MV-4-11 (cell line): ENCODE measurements around the gene SREBF2.
"Not testable (repeated sequence)": the region's sequence is repeated elsewhere in the genome, so short reads cannot be mapped to it uniquely, and the experiment has no call there.

Experiments used
- DNase-seq: peaks from one replicate; lab custom pipeline; 2025; lab: John Stamatoyannopoulos, UW

Gene SREBF2

DNA sequence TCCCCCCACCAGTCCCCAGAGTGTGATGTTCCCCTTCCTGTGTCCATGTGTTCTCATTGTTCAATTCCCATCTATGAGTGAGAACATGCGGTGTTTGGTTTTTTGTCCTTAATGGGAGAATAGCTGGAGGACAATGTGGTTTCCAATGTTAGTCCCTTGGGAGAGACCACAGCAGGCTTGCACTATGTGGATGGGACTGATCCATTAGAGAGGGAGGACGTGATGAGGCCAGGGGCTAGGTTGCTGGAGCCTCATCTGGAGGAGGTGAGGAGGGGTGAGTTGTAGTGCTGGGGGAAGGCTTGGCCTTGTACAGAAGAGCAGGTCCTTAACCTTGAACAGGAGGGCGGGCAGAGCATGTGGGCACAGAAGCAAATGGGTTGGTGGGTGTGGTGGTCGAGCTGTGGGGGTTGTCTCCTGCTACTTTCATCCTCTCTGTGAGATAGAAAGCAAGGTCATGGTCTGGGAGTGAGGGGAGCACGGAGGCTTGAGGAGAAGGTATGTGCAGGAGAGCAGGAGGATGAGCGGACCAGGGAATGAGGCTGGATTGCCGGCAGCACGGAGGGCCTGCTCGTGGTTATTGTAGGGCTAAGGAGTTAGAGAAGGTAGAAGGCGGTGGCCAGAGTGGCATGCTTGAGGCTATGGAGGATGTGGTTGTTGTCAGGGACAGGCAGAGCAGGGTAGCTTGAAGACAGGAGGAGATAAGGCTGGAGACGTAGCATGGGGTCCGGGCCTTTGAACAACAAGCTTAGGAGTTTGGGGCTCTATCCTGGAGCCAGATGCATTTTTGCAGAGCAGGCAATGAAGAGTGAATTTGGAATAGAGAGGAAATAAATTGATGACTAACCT is 11.2 kb upstream of the SREBF2 start:
- DNase-seq: no peak

GRCh38 chr22:41822317-41823057 is 10.4 kb upstream of the SREBF2 start:
- DNase-seq: peak; percentile 21

DNA sequence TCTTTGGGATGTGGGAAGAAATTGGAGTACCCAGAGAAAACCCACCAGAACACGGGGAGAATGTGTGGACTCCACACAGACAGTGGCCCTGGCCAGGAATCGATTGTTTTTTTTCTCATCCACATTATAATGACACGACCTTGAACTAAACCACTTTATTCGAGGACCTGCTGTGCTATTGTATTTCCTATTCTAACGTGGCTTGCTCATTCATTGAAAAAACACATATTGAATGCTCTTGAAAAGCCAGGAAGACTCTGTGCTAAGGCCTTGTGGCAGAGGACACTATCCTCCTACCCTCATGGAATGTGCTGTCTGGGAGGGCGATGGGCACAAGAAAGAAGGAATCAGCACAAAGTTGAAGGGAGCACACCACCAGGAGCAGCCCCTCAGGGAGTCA is 9.1 kb upstream of the SREBF2 start:
- DNase-seq: no peak

DNA sequence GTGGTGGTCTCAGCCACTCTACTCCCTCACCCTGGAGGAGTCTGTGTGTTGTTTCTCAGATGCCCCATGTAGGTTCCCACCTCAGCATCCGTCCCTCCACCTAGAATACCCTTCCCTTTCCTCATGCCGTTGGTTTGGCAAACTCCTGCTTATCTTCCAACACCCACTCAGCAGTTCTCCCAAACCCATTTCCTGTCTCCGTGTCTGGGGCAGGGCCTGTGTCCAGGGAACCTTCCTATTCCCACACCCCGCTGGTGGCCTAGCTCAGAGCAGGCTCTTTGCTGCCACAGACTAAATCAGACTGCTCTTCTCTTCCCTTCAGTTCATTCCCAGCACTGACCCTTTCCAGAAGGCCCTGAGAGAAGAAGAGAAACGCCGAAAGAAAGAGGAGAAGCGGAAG is 7.5 kb upstream of the SREBF2 start:
- DNase-seq: no peak

DNA sequence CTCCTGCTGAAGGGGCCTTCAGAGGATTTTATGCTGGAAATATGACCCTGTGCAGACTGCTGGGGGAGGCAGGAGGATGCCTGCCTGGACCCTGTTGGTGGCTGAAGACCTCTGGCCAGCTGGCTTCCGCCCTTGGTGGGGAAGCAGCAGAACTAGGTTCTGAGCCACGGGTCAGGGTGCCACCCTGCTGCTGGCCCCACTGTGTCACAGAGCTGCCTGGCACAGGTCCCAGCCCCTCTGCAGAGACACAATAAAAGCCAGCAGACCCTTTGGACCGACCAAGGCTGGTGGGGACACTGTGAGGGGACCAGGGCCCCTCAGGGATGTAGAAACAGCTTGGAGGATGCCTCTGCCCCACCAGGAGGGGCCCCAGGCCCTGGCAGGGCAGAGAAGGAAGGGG is 6.9 kb upstream of the SREBF2 start:
- DNase-seq: no peak

DNA sequence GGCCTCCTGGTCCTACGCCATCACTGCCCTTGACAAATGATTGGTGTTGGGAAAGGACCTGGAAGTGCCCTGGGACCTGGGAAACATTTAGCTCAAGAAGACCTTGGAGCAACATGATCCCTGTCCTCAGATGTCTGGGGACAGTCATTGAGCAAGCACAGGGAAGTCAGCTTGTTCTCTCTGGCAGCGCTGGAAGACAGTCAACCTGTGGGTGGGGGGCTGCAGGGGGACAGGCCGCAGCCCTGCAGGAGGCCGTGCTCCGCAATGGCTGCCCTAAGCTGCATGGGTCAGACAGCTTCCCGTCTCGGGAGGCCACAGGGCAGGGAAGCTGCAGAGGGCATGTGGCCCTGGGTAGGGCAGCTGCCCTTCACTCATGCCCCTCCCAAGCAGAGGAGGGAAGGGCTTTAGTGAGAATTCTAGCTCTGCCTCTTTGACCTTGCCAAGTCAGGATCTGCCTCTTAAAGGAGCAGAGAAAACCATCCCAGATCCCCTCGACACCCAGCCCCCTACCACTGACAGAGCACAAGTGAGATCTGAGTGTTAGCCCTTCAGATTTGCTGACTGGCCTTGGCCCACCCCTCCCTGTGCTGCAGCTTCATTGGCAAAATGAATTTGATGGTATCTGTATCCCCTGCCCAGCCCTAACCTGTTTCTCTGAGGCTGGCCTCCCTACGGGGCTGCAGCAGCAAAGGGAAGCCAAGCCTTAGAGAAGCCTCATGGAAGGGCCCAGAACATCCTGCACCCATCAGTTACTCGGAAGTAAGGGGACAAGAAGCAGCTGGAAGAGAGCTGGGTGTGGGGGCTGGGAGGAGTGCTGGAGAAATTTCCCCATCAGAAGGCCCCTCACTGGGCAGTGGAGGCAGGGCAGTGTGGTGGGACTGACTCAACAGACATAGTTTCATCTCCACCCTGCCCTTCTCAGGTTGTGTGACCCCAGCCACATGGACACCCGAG is 6.2 kb upstream of the SREBF2 start:
- DNase-seq: no peak

GRCh38 chr22:41827671-41828070 is 5.2 kb upstream of the SREBF2 start:
- DNase-seq: no peak

GRCh38 chr22:41828516-41828915 is 4.4 kb upstream of the SREBF2 start:
- DNase-seq: no peak

GRCh38 chr22:41830174-41830573 is 2.7 kb upstream of the SREBF2 start:
- DNase-seq: no peak

DNA sequence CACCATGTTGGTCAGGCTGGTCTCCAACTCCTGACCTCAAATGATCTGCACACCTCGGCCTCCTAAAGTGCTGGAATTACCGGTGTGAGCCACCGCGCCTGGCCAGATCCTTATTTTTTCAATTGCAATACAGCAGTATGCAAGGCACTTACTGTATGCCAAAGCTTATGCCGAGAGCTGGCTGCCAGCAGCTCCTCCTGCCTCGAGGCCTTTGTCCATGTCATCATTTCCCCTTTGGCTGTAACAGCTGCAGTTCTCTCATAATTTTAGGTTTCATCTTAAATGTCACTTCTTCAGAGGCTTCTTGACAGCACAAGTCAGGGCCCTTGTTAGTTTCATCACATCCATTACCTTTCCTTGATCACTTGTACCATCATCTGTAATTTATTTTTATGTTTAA is 1.5 kb upstream of the SREBF2 start:
- peak; percentile 80 for DNase-seq

- peak; percentile 41 for DNase-seq
Observed at GRCh38 chr22:41831828-41832552, 915 bp upstream of the SREBF2 start.

DNA sequence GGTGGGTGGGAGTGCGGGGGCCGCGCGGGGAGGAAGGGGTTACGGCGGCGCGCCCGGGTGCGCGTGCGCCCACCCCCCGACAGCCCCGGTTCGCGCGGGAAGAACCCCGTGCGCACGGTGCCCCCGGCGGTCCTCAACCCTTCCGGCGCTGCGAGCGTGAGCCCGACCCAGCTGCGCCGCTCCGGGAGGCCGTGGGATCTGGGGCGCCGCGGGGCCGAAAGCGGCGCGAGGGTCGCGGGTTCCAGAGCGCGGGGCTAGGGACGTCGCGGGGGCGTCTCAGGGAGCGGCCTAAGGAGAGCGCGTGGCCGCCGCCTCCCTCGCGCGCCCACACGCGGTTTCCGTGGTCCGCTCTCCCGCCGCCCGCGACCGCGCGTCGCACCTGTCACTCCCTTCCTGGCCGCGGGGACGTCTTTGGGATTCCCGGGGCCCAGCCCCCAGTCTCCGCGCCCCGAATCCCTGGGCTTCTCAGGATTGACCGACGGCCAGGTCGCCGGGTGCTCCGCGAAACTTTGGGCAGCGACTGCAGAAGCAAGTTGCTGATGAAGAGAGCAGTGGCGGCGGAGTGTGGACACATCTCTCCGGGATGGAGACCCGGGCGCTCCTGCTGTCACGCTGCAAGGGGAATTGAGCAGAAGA is 582 bp downstream of the SREBF2 start:
- no peak for DNase-seq

GRCh38 chr22:41834005-41834944 is 1.4 kb downstream of the SREBF2 start:
- DNase-seq: peak; percentile 20

- DNase-seq: not testable (repeated sequence)
Observed at GRCh38 chr22:41835462-41835861, 2.6 kb downstream of the SREBF2 start.

GRCh38 chr22:41836551-41836950 is 3.6 kb downstream of the SREBF2 start:
- no peak for DNase-seq

- DNase-seq: no peak
Observed at GRCh38 chr22:41838842-41839618, 6.1 kb downstream of the SREBF2 start.

DNA sequence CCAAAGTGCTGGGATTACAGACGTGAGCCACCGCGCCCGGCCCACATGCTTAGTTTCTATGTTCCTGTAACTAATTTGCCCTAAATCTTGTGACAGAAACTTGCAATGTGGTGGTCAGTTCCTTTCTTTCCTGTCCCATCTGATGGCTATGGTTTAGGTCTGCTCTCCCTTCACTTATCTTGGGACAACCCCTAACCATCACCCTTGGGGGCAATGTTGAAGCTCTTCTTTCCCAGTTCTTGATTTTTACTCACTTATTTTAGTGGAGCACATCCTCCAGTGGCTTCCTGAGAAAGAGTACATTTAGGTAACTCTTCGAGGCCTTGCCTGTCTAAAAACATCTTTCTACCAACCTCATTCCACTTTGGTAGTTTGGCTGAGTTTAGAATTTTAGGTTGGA is 7.3 kb downstream of the SREBF2 start:
- no peak for DNase-seq

- no peak for DNase-seq
Observed at GRCh38 chr22:41841085-41841712, 8.3 kb downstream of the SREBF2 start.
